Activated T-cell treated with anti-CD3 and anti-CD28 coated beads for 4 hours (primary cell): Measurements from ENCODE around the gene RYK.

Source experiments
- DNase-seq: peaks from one replicate; pipeline ENCODE4 v3.0.0-alpha.2; 2020

The RYK gene

DNA sequence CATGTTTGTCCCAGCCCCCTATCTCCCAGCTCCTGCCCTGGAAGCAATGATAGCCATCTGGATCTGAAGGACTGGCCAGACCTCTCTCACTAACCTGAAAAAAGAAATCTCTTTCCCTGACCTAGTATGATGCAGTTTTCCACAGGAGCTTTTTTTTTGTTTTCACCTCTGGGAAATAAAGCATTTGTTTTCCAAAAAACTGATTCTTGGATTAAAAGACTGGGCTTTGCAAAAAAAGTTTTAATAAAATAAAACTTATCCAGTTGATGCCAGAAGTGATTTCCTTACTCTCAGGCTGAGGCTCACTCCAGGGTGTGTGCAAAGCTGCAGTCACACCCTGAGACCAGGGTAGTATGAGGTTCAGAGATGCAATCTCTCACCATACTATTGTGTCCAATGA, 104.0 kb downstream of the RYK start:
- DNase-seq: no peak

DNA sequence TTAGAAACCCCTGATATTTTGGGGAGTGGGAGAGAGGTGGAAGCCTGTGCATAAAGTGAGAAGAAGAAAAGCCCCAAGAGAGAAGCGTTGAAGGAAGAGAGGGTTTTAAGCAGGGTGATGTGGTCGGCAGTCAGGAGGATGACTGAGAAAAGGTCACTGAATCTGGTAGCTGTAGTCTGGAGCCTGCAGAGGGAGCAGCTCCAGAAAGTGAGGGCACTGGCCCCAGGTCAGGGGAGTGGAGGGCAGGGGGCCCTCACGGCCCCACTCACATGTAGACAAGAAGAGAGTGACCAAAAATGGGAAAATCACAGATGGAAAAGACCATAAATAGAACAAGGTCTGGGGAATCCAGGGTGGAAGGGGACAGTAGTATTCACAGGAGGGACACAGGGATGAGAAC, 105.5 kb downstream of the RYK start:
- DNase-seq: no peak

DNA sequence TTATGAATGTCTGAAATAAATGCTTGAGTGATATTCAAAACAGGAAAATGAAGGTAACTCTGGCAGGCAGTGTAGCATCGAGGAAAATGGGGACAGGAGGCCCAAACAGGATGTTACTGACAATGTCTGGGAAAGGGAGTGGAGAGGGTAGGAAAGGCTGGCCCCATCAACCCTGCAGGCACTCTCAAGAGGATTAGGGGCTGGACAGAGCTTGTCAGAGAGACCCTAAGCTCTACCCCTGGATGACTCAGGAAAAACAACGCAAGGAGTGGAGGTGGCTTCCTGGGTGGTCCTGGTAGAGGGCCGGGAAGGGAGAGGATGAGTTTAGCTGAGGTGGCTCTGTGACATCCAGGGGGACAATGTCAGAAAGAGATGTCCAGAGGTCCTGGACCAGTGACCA, 106.0 kb downstream of the RYK start:
- DNase-seq: no peak

GRCh38 chr3:134143828-134144401, 106.7 kb downstream of the RYK start:
- DNase-seq: no peak

DNA sequence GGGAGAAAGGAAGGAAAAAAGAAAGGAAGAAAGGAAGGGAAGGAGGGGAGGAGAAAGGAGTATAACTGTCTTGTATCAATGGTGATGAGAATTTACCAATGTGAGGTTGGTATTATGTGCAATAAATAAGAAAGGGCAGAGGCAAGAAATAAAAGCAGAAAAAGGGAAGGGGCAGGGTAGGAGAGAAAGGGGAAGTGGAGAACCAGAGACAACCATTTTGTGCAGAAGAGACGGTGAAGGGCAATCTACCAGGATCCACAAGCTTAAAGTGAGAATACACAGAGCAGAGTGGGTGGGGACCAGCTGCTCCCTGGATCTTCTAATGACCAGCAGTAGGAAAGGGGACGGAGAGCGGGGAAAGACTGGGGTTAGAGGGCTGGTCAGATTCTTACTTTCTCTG, 114.1 kb downstream of the RYK start:
- DNase-seq: no peak

- no peak for DNase-seq
These were observed 115.8 kb downstream of the RYK start for GRCh38 chr3:134134698-134135415.

DNA sequence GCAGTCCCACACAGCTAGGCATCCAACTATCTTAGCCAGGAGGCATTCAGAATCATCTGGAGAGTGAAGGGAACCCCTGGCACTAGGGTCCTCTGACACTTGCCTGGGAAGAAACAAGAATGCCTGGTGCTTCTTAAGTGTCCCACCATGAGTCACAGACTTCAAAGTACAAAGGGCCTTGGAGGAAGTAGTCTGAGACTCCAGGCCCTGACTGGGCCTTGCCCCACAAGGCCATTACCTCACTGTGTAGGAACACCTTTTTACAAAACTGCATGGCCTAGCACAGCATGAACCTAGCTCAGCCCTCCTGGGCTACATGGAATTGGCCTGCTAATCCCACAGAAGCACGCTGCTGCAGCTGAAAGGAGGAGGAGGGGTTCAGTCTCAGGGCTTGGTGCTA, 116.4 kb downstream of the RYK start:
- DNase-seq: no peak

GRCh38 chr3:134132961-134133360, 117.7 kb downstream of the RYK start:
- no peak for DNase-seq

GRCh38 chr3:134126153-134126552, 124.5 kb downstream of the RYK start:
- DNase-seq: no peak

- no peak for DNase-seq
These were observed 135.9 kb downstream of the RYK start for GRCh38 chr3:134114726-134115125.

- DNase-seq: no peak
These were observed 139.0 kb downstream of the RYK start for GRCh38 chr3:134111616-134112015.

DNA sequence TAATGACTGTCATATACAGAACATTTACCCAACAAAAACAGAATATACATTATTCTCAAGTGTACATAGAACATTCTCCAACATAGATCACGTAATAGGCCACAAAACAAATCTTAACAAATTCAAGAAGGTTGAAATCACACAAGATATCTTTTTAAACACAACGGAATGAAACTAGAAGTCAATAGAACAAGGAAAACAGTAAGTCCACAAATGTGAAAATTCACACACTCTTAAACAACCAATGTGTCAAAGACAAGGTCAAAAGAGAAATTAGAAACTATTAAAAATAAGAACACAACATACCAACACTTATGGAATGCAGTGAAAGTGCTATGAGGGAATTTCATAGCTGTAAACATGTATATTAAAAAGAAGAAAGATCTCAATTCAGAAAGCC, 139.7 kb downstream of the RYK start:
- DNase-seq: no peak
